ENCODE data around the gene OXGR1.
A peak's percentile ranks its signal among the peaks of the same experiment; 100 is the strongest.
"Not testable (repeated sequence)": the region's sequence is repeated elsewhere in the genome, so short reads cannot be mapped to it uniquely, and the experiment has no call there.

Gene OXGR1

GRCh38 chr13:97005625-97006262, 11.5 kb upstream of the OXGR1 start:
- no peak for DNase-seq (ENCODE audit: low spot score)

GRCh38 chr13:97004886-97005285, 10.6 kb upstream of the OXGR1 start:
- no peak for DNase-seq (ENCODE audit: low spot score)

GRCh38 chr13:97004096-97004876, 10.0 kb upstream of the OXGR1 start:
- no peak for DNase-seq (ENCODE audit: low spot score)

- no peak for DNase-seq (ENCODE audit: low spot score)
Measured at GRCh38 chr13:97003071-97003470, 8.8 kb upstream of the OXGR1 start.

- no peak for DNase-seq (ENCODE audit: low spot score)
Measured at GRCh38 chr13:97002581-97002980, 8.3 kb upstream of the OXGR1 start.

GRCh38 chr13:97001636-97002035, 7.4 kb upstream of the OXGR1 start:
- DNase-seq (ENCODE audit: low spot score): no peak

- no peak for DNase-seq (ENCODE audit: low spot score)
Measured at GRCh38 chr13:97000295-97000925, 6.1 kb upstream of the OXGR1 start.

- DNase-seq (ENCODE audit: low spot score): no peak
Measured at GRCh38 chr13:96999091-96999490, 4.8 kb upstream of the OXGR1 start.

- no peak for DNase-seq (ENCODE audit: low spot score)
Measured at GRCh38 chr13:96998051-96998450, 3.8 kb upstream of the OXGR1 start.

- no peak for DNase-seq (ENCODE audit: low spot score)
Measured at GRCh38 chr13:96996886-96997285, 2.6 kb upstream of the OXGR1 start.

- DNase-seq (ENCODE audit: low spot score): no peak
Measured at GRCh38 chr13:96996107-96996506, 1.8 kb upstream of the OXGR1 start.

GRCh38 chr13:96994858-96995243, 575 bp upstream of the OXGR1 start:
- DNase-seq (ENCODE audit: low spot score): no peak

GRCh38 chr13:96993634-96994016, 651 bp downstream of the OXGR1 start:
- no peak for DNase-seq (ENCODE audit: low spot score)

GRCh38 chr13:96992633-96993032, 1.6 kb downstream of the OXGR1 start:
- no peak for DNase-seq (ENCODE audit: low spot score)

GRCh38 chr13:96991072-96991471, 3.2 kb downstream of the OXGR1 start:
- no peak for DNase-seq (ENCODE audit: low spot score)

- DNase-seq (ENCODE audit: low spot score): no peak
Measured at GRCh38 chr13:96988441-96988840, 5.8 kb downstream of the OXGR1 start.

GRCh38 chr13:96984051-96984508, 10.2 kb downstream of the OXGR1 start:
- DNase-seq (ENCODE audit: low spot score): no peak

GRCh38 chr13:96982672-96983071, 11.6 kb downstream of the OXGR1 start:
- DNase-seq (ENCODE audit: low spot score): peak; percentile 92

- DNase-seq (ENCODE audit: low spot score): not testable (repeated sequence)
Measured at GRCh38 chr13:96979861-96980260, 14.4 kb downstream of the OXGR1 start.

GRCh38 chr13:96968027-96968426, 26.2 kb downstream of the OXGR1 start:
- no peak for DNase-seq (ENCODE audit: low spot score)

- DNase-seq (ENCODE audit: low spot score): no peak
Measured at GRCh38 chr13:96967248-96967745, 27.0 kb downstream of the OXGR1 start.

GRCh38 chr13:96966415-96967102, 27.7 kb downstream of the OXGR1 start:
- no peak for DNase-seq (ENCODE audit: low spot score)
